ENCODE results near the gene UBE2L5. TPM values are rescaled to one million over a fixed set of nuclear protein-coding genes. Genes with fewer than 3 reads are reported as not detected.

The UBE2L5 gene
- polyA plus RNA-seq, 4 donors = 0.26 to 0.60 (median 0.54) TPM

DNA sequence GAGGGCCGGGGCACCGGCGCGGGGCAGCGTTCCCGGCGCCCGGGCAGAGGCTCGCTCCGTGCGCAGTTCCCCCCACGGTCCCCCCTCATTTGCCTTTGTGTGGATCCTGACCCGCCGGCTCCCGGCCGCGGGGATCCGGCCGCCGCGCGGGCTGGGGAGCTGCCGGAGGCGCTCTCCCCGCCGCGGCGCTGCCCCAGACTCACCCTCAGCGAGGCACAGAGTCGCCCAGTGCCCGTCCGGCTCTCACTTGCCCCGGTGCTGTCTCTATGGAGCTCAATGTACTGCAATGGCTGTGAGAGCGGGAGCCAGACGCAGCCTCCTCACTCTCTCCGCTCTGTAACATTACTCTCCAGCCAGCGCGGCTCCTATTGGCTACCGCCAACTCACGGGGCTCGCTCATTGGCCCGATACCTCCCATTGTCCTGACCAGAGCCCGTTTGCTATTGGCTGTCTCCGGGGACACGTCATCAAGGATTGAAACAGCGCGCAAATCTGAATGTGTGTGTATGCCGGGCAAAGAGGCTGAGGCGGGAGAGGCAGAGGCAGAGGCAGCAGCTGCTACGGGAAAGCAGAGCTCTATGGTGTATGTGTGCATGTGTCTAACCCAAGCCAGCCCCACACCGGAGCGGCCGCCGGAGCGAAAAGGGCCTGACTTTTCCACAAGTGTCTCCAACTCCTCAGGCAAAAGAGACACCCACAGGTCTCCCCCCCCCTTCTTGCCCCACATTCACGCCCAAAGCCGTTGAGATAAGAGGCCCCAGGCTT, 43.5 kb downstream of the UBE2L5 start, which contains the start of gene HMGB1:
Gene HMGB1 (minus strand): TSS at position 344 of the 765 bp plus-strand sequence. CDS start 2,256 bp downstream, outside the sequence.
- peak; percentile 95 to 99 (median 98) for DNase-seq (ENCODE audit: low read depth in 4 of 4, low spot score in 3 of 4)

DNA sequence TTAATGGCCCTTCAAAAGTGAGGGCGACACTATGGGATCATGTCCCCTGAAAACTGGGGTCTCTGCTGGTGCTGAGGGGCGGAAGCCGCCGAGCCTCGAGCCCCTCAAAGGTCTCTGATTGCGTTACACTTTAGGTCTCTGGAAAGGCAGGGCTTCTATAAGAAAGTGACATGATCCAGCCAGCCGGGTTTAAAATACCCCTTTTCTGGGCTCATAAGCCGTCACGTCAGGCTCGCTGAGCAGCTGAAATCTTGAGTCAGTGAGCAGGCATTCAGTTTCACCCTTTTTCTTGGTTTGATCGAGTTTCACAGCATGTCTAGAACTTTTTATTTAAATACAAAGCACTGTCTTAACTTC, 44.0 kb downstream of the UBE2L5 start:
- DNase-seq (ENCODE audit: low read depth in 4 of 4, low spot score in 3 of 4) = no peak

GRCh38 chr13:30466841-30467252, 44.6 kb downstream of the UBE2L5 start:
- no peak for DNase-seq (ENCODE audit: low read depth in 4 of 4, low spot score in 3 of 4)

DNA sequence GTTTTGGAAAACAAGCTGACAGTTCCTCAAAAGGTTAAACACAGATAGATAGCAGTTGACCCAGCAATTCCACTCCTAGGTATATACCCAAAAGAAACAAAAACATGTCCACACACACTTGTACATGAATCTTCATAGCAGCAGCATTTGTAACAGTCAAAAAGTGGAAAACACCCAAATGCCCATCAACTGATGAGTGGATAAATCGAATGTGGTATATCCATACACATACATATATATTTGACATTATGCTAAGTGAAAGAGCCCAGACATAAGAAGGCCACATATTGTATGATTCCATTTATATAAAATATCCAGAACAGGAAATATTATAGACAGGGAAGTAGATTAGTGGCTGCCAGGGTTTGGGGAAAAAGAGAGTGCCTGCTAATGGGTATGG, 51.4 kb downstream of the UBE2L5 start:
- no peak for DNase-seq (ENCODE audit: low read depth in 4 of 4, low spot score in 3 of 4)

DNA sequence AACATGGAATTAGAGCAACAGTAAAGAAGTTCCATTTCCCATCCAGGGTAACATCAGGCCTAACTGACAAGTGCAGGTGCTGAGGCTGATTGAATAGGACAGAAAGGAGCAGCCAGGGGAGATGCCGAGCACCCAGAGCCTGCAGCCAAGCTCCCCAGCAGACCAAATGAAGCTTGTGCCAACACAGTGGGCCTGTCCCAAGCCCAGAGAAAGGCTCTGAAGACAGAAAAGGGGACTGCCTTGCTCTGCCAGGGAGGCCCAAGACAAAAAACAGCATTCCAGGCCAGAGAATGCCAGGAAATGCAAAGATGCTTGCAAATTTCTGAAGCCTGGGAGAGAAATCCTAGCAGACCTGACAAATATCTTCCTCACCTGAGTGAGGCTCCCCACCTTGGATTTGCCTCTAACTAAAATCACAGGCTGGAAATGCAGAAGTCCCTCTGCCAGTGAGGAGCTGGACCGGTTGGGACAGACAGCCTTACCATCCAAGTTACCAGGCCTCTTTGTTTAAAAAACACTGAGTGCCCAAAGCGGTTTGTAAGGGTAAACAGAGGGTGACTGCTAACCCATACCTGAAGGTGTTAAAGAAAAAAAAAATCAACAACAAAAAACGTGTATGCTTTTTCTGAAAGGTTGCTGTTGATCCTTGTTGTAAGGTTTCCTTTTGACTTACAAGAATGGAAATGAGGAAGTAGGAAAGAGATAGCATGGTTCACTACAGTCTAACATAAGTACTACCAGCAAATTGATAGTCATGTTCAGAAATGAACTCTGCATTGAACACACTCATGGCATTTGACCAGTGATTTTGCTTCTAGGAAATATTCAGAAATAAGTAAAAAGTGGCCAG, 55.3 kb downstream of the UBE2L5 start:
- DNase-seq (ENCODE audit: low read depth in 4 of 4, low spot score in 3 of 4) = no peak

Other genes with a start within 250 kb of the UBE2L5 start
- 10 to 100 TPM; 11.9 to 21.3 (median 13.6) TPM for gene KATNAL1, start 114.9 kb upstream of the UBE2L5 start, polyA plus RNA-seq (ENCODE audit: insufficient read length in 4 of 4)
- 100 to 1,000 TPM; 782 to 933 (median 847) TPM for gene HMGB1, start 43.4 kb downstream of the UBE2L5 start, polyA plus RNA-seq (ENCODE audit: insufficient read length in 4 of 4)
- gene USPL1, start 195.4 kb downstream of the UBE2L5 start, polyA plus RNA-seq (ENCODE audit: insufficient read length in 4 of 4) = 10 to 100 TPM; 24.3 to 30.7 (median 26.3) TPM

Measured in left renal pelvis (tissue), 4 donors.